Endodermal cell (in vitro differentiated cells): Measurements from ENCODE around the gene VSTM4. TPM values are rescaled to one million over a fixed set of nuclear protein-coding genes. Genes with fewer than 3 reads are reported as not detected.

Experiments
- DNase-seq: peaks from one replicate; pipeline ENCODE4 v3.0.0-alpha.2; 2017
- H3K27ac ChIP-seq: 2 replicates; pipeline ENCODE4 v1.5.1; 2013; ENCODE audit warnings: mild to moderate bottlenecking, low read depth, low read length, moderate library complexity
- H3K27me3 ChIP-seq: 2 replicates; pipeline ENCODE4 v1.6.1; 2013; ENCODE audit warnings: mild to moderate bottlenecking, low read length, moderate library complexity; ENCODE audit not compliant: insufficient read depth, control insufficient read depth, poor library complexity, severe bottlenecking
- H3K36me3 ChIP-seq: 2 replicates; pipeline ENCODE4 v1.7.0; 2013; ENCODE audit warnings: mild to moderate bottlenecking, low read length, moderate library complexity; ENCODE audit not compliant: control insufficient read depth, insufficient read depth
- H3K4me1 ChIP-seq: one replicate; pipeline ENCODE4 v1.7.0; 2013; ENCODE audit warnings: low read length; ENCODE audit not compliant: control insufficient read depth, insufficient read depth
- H3K4me3 ChIP-seq: 2 replicates; pipeline ENCODE4 v1.5.1; 2013; ENCODE audit warnings: mild to moderate bottlenecking, low read length, moderate library complexity
- H3K9ac ChIP-seq: 2 replicates; pipeline ENCODE4 v1.6.1; 2013; ENCODE audit warnings: mild to moderate bottlenecking, low read length, moderate library complexity; ENCODE audit not compliant: poor library complexity, severe bottlenecking; ENCODE audit errors: extremely low read depth
- H3K9me3 ChIP-seq: 2 replicates; pipeline ENCODE4 v1.6.1; 2013; ENCODE audit warnings: mild to moderate bottlenecking, low read length, moderate library complexity; ENCODE audit not compliant: control insufficient read depth
- H3K27ac Mint-ChIP-seq: 2 replicates; pipeline ENCODE4 v1.8.0; 2020; ENCODE audit warnings: mixed read lengths
- H3K27me3 Mint-ChIP-seq: 2 replicates; pipeline ENCODE4 v1.8.0; 2021; ENCODE audit warnings: mild to moderate bottlenecking, mixed read lengths; ENCODE audit not compliant: insufficient read depth
- H3K36me3 Mint-ChIP-seq: 2 replicates; pipeline ENCODE4 v1.8.0; 2020; ENCODE audit warnings: low read depth, mixed read lengths
- H3K4me1 Mint-ChIP-seq: 2 replicates; pipeline ENCODE4 v1.8.0; 2020; ENCODE audit warnings: mixed read lengths
- H3K4me3 Mint-ChIP-seq: 2 replicates; pipeline ENCODE4 v1.8.0; 2020; ENCODE audit warnings: mild to moderate bottlenecking, moderate library complexity, mixed read lengths
- H3K9me3 Mint-ChIP-seq: 2 replicates; pipeline ENCODE4 v1.8.0; 2020; ENCODE audit warnings: mild to moderate bottlenecking, mixed read lengths
- CTCF ChIP-seq: fragments of 200-600 bp; sonication (generic); conservative IDR thresholded peaks from 2 replicates; pipeline ENCODE4 v1.5.0; 2021; ENCODE audit warnings: antibody characterized with exemption, mild to moderate bottlenecking
- WGBS, 2 experiments: methylation state at CpG; one replicate each; pipeline versions ENCODE4 v1.1.5 to v1.1.7; 2013; ENCODE audit warnings: missing lambda C conversion rate in 2 of 2, mixed read lengths in 1 of 2; ENCODE audit not compliant: insufficient coverage in 1 of 2, insufficient read length in 1 of 2; 5-methylcytosine and 5-hydroxymethylcytosine counted together
- total RNA-seq, 2 donors: library from RNA; stranded (reverse); fragmentation: NEBNext Ultra II Directional in 1 of 2; extraction: Animal tissue kit (Norgen Biotek cat#: 25700) in 1 of 2; gene quantifications; 2 replicates in 1 of 2; 3 replicates in 1 of 2; pipeline ENCODE4 v1.2.1, GENCODE V29; 2021

Gene VSTM4
- total RNA-seq, 2 donors from 2014 or later, result 0.51 to 0.77 TPM

- no peak overlapping the region for H3K9ac ChIP-seq
- H3K4me3 Mint-ChIP-seq, result no peak overlapping the region
- WGBS, 2 experiments, result 90 to 97% methylated on average over 6 to 7 of the region's 7 CpGs
- peaks cover 30% of the 10 kb centered on the region for H3K9me3 Mint-ChIP-seq
- H3K27me3 Mint-ChIP-seq, result peaks cover 8% of the 10 kb centered on the region
- H3K27me3 ChIP-seq, result no peaks in the 10 kb centered on the region
- no peaks in the 10 kb centered on the region for H3K4me1 ChIP-seq
- no peak for DNase-seq
- peaks cover 3% of the 10 kb centered on the region for H3K36me3 Mint-ChIP-seq
- no peak overlapping the region for H3K4me3 ChIP-seq
- TF ChIP-seq CTCF, result no peak
- H3K9me3 ChIP-seq, result peaks cover 20% of the 10 kb centered on the region
- no peaks in the 10 kb centered on the region for H3K4me1 Mint-ChIP-seq
- H3K27ac ChIP-seq, result no peak overlapping the region
- no peaks in the 10 kb centered on the region for H3K36me3 ChIP-seq
- H3K27ac Mint-ChIP-seq, result no peak overlapping the region
Observed at GRCh38 chr10:49058463-49059255, 56.7 kb downstream of the VSTM4 start.

- DNase-seq, result peak; percentile 20
- Mint-ChIP-seq H3K9me3 (peaks cover 24% of the 10 kb centered on the region), H3K4me1 (no peaks in the 10 kb centered on the region), H3K36me3 (no peaks in the 10 kb centered on the region), H3K27me3 (peaks cover 5% of the 10 kb centered on the region), H3K4me3 (no peak overlapping the region), H3K27ac (no peak overlapping the region)
- no peaks in the 10 kb centered on the region for H3K36me3 ChIP-seq
- H3K4me3 ChIP-seq, result no peak overlapping the region
- 84 to 87% methylated on average over 6 to 7 of the region's 7 CpGs for WGBS, 2 experiments
- peaks cover 10% of the 10 kb centered on the region for H3K9me3 ChIP-seq
- H3K27ac ChIP-seq, result peak overlapping the region; percentile 72
- no peaks in the 10 kb centered on the region for H3K4me1 ChIP-seq
- no peak for TF ChIP-seq CTCF
- no peaks in the 10 kb centered on the region for H3K27me3 ChIP-seq
- no peak overlapping the region for H3K9ac ChIP-seq
Observed at GRCh38 chr10:49057231-49057880, 58.0 kb downstream of the VSTM4 start.

- Mint-ChIP-seq H3K27me3 (peaks cover 5% of the 10 kb centered on the region), H3K4me3 (no peak overlapping the region), H3K27ac (no peak overlapping the region), H3K4me1 (no peaks in the 10 kb centered on the region), H3K36me3 (no peaks in the 10 kb centered on the region), H3K9me3 (peaks cover 16% of the 10 kb centered on the region)
- Histone ChIP-seq H3K36me3 (no peaks in the 10 kb centered on the region), H3K27ac (no peak overlapping the region), H3K9ac (no peak overlapping the region), H3K4me1 (no peaks in the 10 kb centered on the region), H3K9me3 (peaks cover under 1% of the 10 kb centered on the region), H3K27me3 (no peaks in the 10 kb centered on the region), H3K4me3 (no peak overlapping the region)
- no peak for TF ChIP-seq CTCF
- DNase-seq, result peak; percentile 41
- WGBS, 2 experiments, result 70 to 75% methylated on average over 1 of the region's 1 CpG
Observed at GRCh38 chr10:49056356-49056755, 59.0 kb downstream of the VSTM4 start.
